SH-SY5Y (cell line): Measurements from ENCODE around the gene PSMB9.

Experiments used
- GATA2 ChIP-seq: IDR thresholded peaks from 2 replicates; pipeline ENCODE4 v1.6.1; 2011; ENCODE audit warnings: mild to moderate bottlenecking, low read depth, low read length
- GATA3 ChIP-seq: IDR thresholded peaks from 2 replicates; pipeline ENCODE4 v1.6.1; 2011; ENCODE audit warnings: low read depth, mild to moderate bottlenecking, low read length, moderate library complexity

GRCh38 chr6:32819729-32820128 is 34.3 kb upstream of the PSMB9 start:
- TF ChIP-seq GATA3 (no peak), GATA2 (no peak)
